Thoracic aorta (tissue), 2 donors: Measurements from ENCODE around the gene ALG9. TPM values are rescaled to one million over a fixed set of nuclear protein-coding genes. Genes with fewer than 3 reads are reported as not detected.

Source experiments
- ATAC-seq: fragments of 150-250 bp; one replicate; pipeline ENCODE4 v1.8.0; 2017; ENCODE audit warnings: low read depth; ENCODE audit not compliant: insufficient number of reproducible peaks, low FRiP score
- DNase-seq: peaks from one replicate; pipeline ENCODE4 v3.0.0-alpha.2; 2020; ENCODE audit warnings: low spot score
- H3K27ac ChIP-seq, 2 donors: fragments of 200-600 bp; sonication (generic); 1 replicate in 1 of 2; 2 replicates in 1 of 2; pipeline ENCODE4 v1.5.1; 2016; ENCODE audit warnings: mild to moderate bottlenecking in 2 of 2, moderate library complexity in 2 of 2
- H3K27me3 ChIP-seq: fragments of 200-600 bp; sonication (generic); replicated peaks from 2 replicates; pipeline ENCODE4 v1.6.0; 2016; ENCODE audit warnings: mild to moderate bottlenecking; ENCODE audit not compliant: insufficient read depth
- H3K36me3 ChIP-seq: fragments of 200-600 bp; sonication (generic); one replicate; pipeline ENCODE4 v1.5.1; 2016
- H3K4me1 ChIP-seq, 2 donors: fragments of 200-600 bp; sonication (generic); 1 replicate in 1 of 2; 2 replicates in 1 of 2; pipeline versions ENCODE4 v1.5.1 to v1.6.0; 2016; ENCODE audit warnings: low read depth in 2 of 2, mild to moderate bottlenecking in 1 of 2; ENCODE audit not compliant: control insufficient read depth in 1 of 2
- H3K4me3 ChIP-seq: fragments of 200-600 bp; sonication (generic); 2 replicates; pipeline ENCODE4 v1.5.1; 2016; ENCODE audit warnings: mild to moderate bottlenecking
- H3K9me3 ChIP-seq: fragments of 200-600 bp; sonication (generic); 2 replicates; pipeline ENCODE4 v1.5.1; 2016
- total RNA-seq, 2 donors: library from RNA; depleted of rRNA; stranded (reverse); fragments of >200 nt; gene quantifications; one replicate each; pipeline versions ENCODE4 v1.1.0 to v1.2.3, GENCODE V29; 2016
- TF ChIP-seq, protein P1 (sequence below): fragments of 200-600 bp; sonication (generic); IDR thresholded peaks from one replicate; pipeline ENCODE4 v1.5.1; 2019; ENCODE audit warnings: antibody characterized with exemption

The ALG9 gene
- total RNA-seq, 2 donors from 2014 or later: 21.2 to 33.4 TPM

DNA sequence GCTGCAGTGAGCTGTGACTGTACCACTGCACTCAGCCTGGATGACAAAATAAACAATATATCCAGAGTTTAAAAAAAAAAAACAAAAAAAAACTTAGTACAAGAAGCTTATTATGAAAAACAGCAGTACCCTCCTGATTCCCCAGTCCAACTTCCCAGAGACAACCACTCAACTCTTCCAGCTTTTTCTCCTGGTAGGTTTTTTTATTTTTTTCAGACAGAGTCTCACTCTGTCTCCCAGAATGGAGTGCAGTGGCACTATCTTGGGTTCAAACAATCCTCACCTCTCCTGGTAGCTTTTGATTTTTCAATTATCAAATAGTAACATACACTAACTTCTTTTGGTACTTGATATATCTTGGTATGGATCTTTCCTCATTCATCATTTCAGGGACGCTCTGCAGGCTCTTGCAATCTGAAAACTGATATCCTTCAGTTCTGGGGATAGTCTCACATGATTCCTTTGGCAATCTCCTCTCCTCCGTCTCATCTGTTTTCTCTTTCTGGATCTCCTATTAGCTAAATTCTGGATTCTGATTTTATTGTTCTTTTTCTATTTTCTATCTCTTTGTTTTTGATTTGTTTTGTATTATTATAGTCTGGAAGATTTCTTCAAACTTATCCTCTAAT is 44.9 kb downstream of the ALG9 start:
- DNase-seq (no peak), ATAC-seq (no peak)
- no peaks in the 10 kb centered on the region for H3K4me1 ChIP-seq
- H3K4me3 ChIP-seq: no peak overlapping the region
- H3K27ac ChIP-seq: no peak overlapping the region
- H3K36me3 ChIP-seq: peaks cover 13% of the 10 kb centered on the region
- H3K27me3 ChIP-seq: no peaks in the 10 kb centered on the region
- TF ChIP-seq, protein P1, sequence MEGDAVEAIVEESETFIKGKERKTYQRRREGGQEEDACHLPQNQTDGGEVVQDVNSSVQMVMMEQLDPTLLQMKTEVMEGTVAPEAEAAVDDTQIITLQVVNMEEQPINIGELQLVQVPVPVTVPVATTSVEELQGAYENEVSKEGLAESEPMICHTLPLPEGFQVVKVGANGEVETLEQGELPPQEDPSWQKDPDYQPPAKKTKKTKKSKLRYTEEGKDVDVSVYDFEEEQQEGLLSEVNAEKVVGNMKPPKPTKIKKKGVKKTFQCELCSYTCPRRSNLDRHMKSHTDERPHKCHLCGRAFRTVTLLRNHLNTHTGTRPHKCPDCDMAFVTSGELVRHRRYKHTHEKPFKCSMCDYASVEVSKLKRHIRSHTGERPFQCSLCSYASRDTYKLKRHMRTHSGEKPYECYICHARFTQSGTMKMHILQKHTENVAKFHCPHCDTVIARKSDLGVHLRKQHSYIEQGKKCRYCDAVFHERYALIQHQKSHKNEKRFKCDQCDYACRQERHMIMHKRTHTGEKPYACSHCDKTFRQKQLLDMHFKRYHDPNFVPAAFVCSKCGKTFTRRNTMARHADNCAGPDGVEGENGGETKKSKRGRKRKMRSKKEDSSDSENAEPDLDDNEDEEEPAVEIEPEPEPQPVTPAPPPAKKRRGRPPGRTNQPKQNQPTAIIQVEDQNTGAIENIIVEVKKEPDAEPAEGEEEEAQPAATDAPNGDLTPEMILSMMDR: no peak
- H3K9me3 ChIP-seq: no peaks in the 10 kb centered on the region

DNA sequence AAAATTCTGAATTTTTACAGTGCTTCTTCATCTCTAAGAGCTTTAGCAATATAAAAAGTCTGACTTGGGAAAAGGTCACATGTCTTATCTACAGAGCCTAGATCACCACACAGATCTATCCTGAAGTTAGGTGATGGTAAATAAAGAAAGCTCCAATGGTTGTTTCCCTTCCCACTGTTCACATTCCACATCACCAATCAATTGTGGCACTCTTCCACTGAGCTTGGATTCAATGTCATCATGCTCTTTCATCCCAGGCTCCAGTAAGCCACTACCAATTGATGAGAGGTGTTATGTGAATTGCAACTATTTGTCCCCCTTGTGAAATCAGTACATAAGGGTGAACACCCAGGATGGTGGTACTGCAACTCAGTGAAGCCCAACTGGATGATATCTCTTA is 47.8 kb downstream of the ALG9 start:
- Histone ChIP-seq H3K36me3 (peaks cover 5% of the 10 kb centered on the region), H3K9me3 (no peaks in the 10 kb centered on the region), H3K27me3 (no peaks in the 10 kb centered on the region), H3K4me3 (no peak overlapping the region), H3K27ac (no peak overlapping the region), H3K4me1 (peaks cover 0 to 4% of the 10 kb centered on the region in 2 donors)
- ATAC-seq: no peak
- TF ChIP-seq, protein P1: no peak
- DNase-seq: no peak

DNA sequence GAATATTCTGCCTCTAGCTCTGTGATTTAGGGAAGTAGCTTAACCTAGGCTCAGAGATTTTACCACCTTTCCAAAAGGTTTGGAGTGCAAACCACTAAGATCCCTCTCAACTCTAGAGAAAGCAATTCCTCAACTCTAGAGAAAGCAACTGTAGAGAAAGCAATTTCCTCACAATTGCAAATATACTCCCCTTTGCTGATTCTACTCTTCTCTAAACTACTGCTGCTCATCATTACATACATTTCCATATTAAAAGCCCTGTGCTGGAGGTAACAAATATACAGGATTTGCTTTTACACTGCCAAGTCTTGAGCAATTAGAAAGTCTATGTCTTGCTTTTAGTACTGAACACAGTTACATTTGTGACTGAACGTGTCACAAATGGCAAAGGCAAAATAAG is 48.2 kb downstream of the ALG9 start:
- Histone ChIP-seq H3K27me3 (no peaks in the 10 kb centered on the region), H3K27ac (no peak overlapping the region), H3K36me3 (no peaks in the 10 kb centered on the region), H3K4me3 (no peak overlapping the region), H3K4me1 (peaks cover 0 to 4% of the 10 kb centered on the region in 2 donors), H3K9me3 (no peaks in the 10 kb centered on the region)
- TF ChIP-seq, protein P1: no peak
- ATAC-seq (no peak), DNase-seq (no peak)

DNA sequence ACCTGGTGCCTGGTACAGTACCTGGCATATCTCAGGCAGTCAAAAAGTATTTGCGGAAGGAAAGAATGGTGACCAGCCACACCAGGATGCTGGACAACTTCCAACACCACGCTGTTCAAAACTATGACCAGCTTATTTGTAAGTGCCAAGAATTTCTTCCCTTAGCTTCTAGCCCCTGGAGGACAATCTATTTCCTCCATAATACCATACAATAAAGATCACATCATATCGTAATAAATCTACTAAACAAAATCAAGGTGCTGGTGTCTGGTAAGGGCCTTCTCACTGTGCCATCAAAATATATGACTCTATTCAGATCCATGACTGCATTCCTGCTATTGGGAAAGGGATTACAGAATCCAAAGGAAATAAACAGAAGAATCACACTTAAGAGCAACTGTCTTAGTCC is 51.5 kb downstream of the ALG9 start:
- TF ChIP-seq, protein P1: no peak
- no peak overlapping the region for H3K4me3 ChIP-seq
- no peaks in the 10 kb centered on the region for H3K27me3 ChIP-seq
- ATAC-seq: no peak
- H3K9me3 ChIP-seq: no peaks in the 10 kb centered on the region
- H3K4me1 ChIP-seq: peaks cover 0 to 6% of the 10 kb centered on the region in 2 donors
- no peak for DNase-seq
- H3K27ac ChIP-seq: no peak overlapping the region
- H3K36me3 ChIP-seq: peaks cover 4% of the 10 kb centered on the region

DNA sequence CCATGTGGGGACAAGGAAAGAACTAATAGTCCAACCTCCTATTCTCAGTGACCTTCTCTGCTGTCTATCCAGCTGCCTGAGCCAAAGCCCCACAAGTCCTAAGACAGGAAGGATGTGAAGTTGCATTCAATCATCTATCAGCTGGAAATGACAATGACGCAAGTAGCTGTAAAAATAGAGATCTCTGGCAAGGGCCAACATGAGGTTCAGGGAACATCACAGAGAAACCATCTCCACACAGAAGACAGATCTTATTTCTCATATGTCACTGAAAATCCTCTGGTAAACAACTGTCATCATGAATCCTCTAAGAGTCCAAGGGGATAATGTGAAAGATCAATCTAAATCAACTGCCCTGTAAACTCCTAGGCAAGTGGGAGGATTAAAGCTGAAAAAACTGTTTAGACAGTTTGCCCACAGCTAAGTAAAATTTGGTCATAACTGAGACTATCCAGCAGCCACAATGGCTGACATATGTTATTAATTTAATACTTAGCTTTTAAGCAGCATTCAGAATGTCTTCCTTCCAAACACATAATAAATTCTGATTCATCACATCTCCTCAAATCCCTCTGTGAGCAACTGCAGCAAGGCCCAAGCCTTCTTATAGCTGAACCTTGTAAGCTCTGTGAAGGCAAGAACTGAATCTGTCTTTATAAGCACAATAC is 52.1 kb downstream of the ALG9 start:
- no peak for DNase-seq
- Histone ChIP-seq H3K27ac (no peak overlapping the region), H3K4me3 (no peak overlapping the region), H3K4me1 (peaks cover 0 to 8% of the 10 kb centered on the region in 2 donors), H3K9me3 (no peaks in the 10 kb centered on the region), H3K36me3 (peaks cover 4% of the 10 kb centered on the region), H3K27me3 (no peaks in the 10 kb centered on the region)
- TF ChIP-seq, protein P1: no peak
- no peak for ATAC-seq
